Gastrocnemius medialis (tissue), 4 donors: ENCODE data around the gene LILRA5. TPM values are rescaled to one million over a fixed set of nuclear protein-coding genes. Genes with fewer than 3 reads are reported as not detected.

Experiments used
- ATAC-seq, 2 donors: fragments of 150-250 bp; one replicate each; pipeline ENCODE4 v1.9.1; 2016
- DNase-seq, 2 donors: peaks; one replicate each; pipeline ENCODE4 v3.0.0-alpha.2; 2019
- H3K27ac ChIP-seq, 4 donors: fragments of 200-600 bp; sonication (generic); 1 replicate in 1 of 4; 2 replicates in 3 of 4; pipeline ENCODE4 v1.5.1; 2016 to 2018; ENCODE audit warnings: mild to moderate bottlenecking in 2 of 4, moderate library complexity in 1 of 4
- H3K27me3 ChIP-seq, 3 donors: fragments of 200-600 bp; sonication (generic) in 2 of 3; 1 replicate in 1 of 3; 2 replicates in 2 of 3; pipeline versions ENCODE4 v1.5.1 to v1.6.0; 2016 to 2019; ENCODE audit warnings: mild to moderate bottlenecking in 1 of 3, moderate library complexity in 1 of 3
- H3K36me3 ChIP-seq, 2 donors: fragments of 200-600 bp; sonication (generic) in 1 of 2; one replicate each; pipeline ENCODE4 v1.5.1; 2017 to 2018
- H3K4me1 ChIP-seq, 2 donors: fragments of 200-600 bp; sonication (generic) in 1 of 2; one replicate each; pipeline ENCODE4 v1.5.1; 2016 to 2017; ENCODE audit warnings: mild to moderate bottlenecking in 2 of 2
- H3K4me3 ChIP-seq, 4 donors: fragments of 200-600 bp; sonication (generic) in 3 of 4; 1 replicate in 1 of 4; 2 replicates in 3 of 4; pipeline ENCODE4 v1.5.1; 2016 to 2019; ENCODE audit warnings: mild to moderate bottlenecking in 2 of 4
- H3K9me3 ChIP-seq, 3 donors: fragments of 200-600 bp; sonication (generic) in 2 of 3; 1 replicate in 1 of 3; 2 replicates in 2 of 3; pipeline ENCODE4 v1.5.1; 2016 to 2019
- POLR2A ChIP-seq, 2 donors: fragments of 450-650 bp; IDR thresholded peaks; one replicate each; pipeline ENCODE4 v1.6.1; 2017; ENCODE audit warnings: antibody characterized with exemption in 2 of 2, mild to moderate bottlenecking in 2 of 2, moderate library complexity in 2 of 2
- in situ Hi-C, 4 donors: fragments of 200-750 bp; cut with MboI; loops; one replicate each; pipeline versions ENCODE4 v1.15.0 to v1.8.0; 2017; ENCODE audit warnings: low sequenced_read_pairs in 4 of 4
- intact Hi-C: fragments of 100-400 bp; cut with DNase I; formaldehyde crosslinking; loops from one replicate; pipeline ENCODE4 v1.15.1; 2023; ENCODE audit warnings: low total_unique reads
- total RNA-seq, 4 donors: library from RNA; depleted of rRNA; stranded (reverse); fragments of >200 nt; gene quantifications; one replicate each; pipeline versions ENCODE4 v1.1.0 to v1.2.3, GENCODE V29; 2016
- TF ChIP-seq, protein P1 (sequence below), 5 experiments: fragments of 450-650 bp in 3 of 5; fragments of 200-600 bp in 2 of 5; sonication (generic) in 2 of 5; IDR thresholded peaks in 4 of 5; conservative IDR thresholded peaks in 1 of 5; 1 replicate in 4 of 5; 2 replicates in 1 of 5; pipeline ENCODE4 v1.5.1; 2016 to 2019; ENCODE audit warnings: antibody characterized with exemption in 5 of 5, mild to moderate bottlenecking in 3 of 5, moderate library complexity in 3 of 5

The LILRA5 gene
- total RNA-seq, 4 donors from 2014 or later = 0.98 to 2.4 (median 1.1) TPM; not detected in 1

DNA sequence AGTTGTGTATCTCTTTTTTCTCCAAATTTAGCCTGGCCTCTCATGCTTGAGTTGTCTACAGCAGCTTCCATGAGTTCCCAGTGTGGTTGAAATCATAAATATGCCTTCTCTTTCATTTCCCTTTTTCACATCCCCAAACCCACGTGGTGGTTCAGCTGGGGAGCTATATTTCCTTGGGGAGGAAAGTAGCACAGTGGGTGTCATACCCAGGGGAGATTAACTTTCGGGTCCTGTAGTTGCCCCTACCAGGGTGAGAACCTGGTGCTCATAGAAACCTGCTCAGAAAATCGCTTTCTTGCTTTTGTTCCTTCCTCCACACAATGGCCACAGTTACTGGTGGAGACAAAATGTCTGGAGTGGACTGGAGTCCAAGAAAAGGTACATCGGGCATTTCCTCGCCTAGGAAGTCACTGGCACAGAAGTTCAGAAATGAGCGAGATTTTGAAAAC is 33.0 kb upstream of the LILRA5 start:
- Histone ChIP-seq H3K4me1 (no peaks in the 10 kb centered on the region), H3K27me3 (no peaks in the 10 kb centered on the region), H3K36me3 (no peaks in the 10 kb centered on the region), H3K27ac (no peak overlapping the region), H3K9me3 (no peaks in the 10 kb centered on the region), H3K4me3 (no peak overlapping the region)
- intact Hi-C loops (no loop called here), in situ Hi-C loops (no loop called here)
- no peak for ATAC-seq
- DNase-seq = no peak
- TF ChIP-seq, protein P1, sequence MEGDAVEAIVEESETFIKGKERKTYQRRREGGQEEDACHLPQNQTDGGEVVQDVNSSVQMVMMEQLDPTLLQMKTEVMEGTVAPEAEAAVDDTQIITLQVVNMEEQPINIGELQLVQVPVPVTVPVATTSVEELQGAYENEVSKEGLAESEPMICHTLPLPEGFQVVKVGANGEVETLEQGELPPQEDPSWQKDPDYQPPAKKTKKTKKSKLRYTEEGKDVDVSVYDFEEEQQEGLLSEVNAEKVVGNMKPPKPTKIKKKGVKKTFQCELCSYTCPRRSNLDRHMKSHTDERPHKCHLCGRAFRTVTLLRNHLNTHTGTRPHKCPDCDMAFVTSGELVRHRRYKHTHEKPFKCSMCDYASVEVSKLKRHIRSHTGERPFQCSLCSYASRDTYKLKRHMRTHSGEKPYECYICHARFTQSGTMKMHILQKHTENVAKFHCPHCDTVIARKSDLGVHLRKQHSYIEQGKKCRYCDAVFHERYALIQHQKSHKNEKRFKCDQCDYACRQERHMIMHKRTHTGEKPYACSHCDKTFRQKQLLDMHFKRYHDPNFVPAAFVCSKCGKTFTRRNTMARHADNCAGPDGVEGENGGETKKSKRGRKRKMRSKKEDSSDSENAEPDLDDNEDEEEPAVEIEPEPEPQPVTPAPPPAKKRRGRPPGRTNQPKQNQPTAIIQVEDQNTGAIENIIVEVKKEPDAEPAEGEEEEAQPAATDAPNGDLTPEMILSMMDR (IDR thresholded peaks at IDR 0.05 in 4 of 5, conservative IDR thresholded peaks at IDR 0.05 in 1 of 5) = no peak
- no peak for TF ChIP-seq POLR2A (IDR thresholded peaks at IDR 0.05)

DNA sequence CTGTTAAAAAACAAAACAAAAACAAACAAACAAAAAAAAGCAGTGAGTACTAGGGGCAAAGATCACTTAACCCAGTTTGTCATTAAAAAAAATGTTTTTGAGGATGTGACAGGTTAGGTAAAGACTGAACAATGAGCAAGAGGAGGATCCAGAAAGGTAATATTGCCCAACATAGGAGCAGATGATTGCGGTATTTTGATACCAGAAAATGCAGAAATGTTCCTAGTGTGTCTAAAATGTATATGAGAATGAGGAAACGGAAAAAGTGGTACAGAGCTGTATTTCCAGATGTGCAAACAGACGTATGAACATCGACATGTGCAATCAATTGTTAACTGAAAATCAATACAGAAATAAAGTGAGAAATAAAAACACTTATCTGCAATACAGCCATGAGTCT is 30.9 kb upstream of the LILRA5 start:
- intact Hi-C loops = no loop called here
- H3K4me1 ChIP-seq = no peaks in the 10 kb centered on the region
- H3K4me3 ChIP-seq = no peak overlapping the region
- TF ChIP-seq POLR2A (IDR thresholded peaks at IDR 0.05) = no peak
- TF ChIP-seq, protein P1 (IDR thresholded peaks at IDR 0.05 in 4 of 5, conservative IDR thresholded peaks at IDR 0.05 in 1 of 5) = no peak
- H3K27ac ChIP-seq = no peak overlapping the region
- H3K36me3 ChIP-seq = no peaks in the 10 kb centered on the region
- no peaks in the 10 kb centered on the region for H3K27me3 ChIP-seq
- ATAC-seq (no peak), DNase-seq (no peak)
- in situ Hi-C loops = no loop called here
- no peaks in the 10 kb centered on the region for H3K9me3 ChIP-seq

DNA sequence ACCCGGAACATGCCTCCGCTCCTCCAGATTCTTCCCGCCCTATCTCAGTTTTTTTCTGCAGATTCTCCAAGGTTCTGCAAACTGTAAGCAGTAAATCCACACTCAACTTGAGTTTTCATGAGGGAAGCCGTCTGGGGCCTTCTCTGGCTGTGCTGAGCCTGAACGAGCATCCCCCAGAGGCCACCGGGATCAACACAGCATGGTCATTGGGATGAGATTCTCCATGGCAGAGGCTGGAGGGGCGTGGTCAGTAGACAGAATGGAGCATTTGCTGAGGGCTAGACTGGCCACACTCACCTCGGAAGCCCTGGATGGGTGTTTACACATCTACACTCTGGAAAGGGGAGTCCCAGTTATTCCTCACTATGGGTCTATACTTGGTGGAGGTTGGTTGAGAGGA is 28.3 kb upstream of the LILRA5 start:
- DNase-seq (no peak), ATAC-seq (no peak)
- Histone ChIP-seq H3K36me3 (no peaks in the 10 kb centered on the region), H3K9me3 (no peaks in the 10 kb centered on the region), H3K27me3 (no peaks in the 10 kb centered on the region), H3K4me1 (no peaks in the 10 kb centered on the region), H3K27ac (no peak overlapping the region), H3K4me3 (no peak overlapping the region)
- in situ Hi-C loops = no loop called here
- TF ChIP-seq, protein P1 (IDR thresholded peaks at IDR 0.05 in 4 of 5, conservative IDR thresholded peaks at IDR 0.05 in 1 of 5) = no peak
- TF ChIP-seq POLR2A (IDR thresholded peaks at IDR 0.05) = no peak
- intact Hi-C loops = no loop called here

DNA sequence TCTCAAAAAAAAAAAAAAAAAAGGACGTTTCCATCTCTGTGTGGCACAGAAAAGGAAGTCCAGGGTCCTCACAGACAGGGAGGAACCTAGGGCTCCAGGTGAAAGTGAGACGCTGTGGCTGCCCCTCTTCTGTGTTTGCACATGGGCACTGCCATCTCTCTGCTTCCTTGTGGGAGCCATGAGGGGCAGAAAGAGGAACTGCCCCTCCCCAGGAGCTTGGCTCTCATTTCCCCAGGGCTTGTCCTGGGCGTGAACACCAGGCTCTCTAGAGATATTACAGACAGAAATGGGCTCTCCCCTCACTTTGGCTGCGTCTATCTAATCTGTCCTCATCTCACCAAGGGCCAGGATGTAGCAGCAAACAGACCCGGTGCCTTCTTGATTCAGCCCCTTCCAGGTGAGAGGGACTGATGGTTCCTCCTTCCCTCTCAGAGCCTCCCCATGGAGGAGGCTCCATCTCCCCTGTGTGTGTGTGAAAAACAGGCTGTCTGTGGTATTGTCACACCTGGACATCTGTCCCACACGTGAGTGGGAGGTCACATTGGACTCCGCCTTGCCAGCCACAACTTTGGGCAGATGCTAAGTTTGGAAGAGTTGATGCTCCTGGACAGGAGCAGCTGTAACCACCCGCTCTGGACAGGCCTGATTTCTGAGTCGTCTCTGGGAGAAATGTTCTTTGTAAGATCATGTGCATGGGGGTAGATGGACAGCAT is 26.8 kb upstream of the LILRA5 start:
- Histone ChIP-seq H3K4me3 (no peak overlapping the region), H3K9me3 (no peaks in the 10 kb centered on the region), H3K27ac (no peak overlapping the region), H3K4me1 (no peaks in the 10 kb centered on the region), H3K27me3 (no peaks in the 10 kb centered on the region), H3K36me3 (no peaks in the 10 kb centered on the region)
- in situ Hi-C loops = no loop called here
- DNase-seq (no peak), ATAC-seq (no peak)
- intact Hi-C loops = no loop called here
- TF ChIP-seq, protein P1 (IDR thresholded peaks at IDR 0.05 in 4 of 5, conservative IDR thresholded peaks at IDR 0.05 in 1 of 5) = no peak
- TF ChIP-seq POLR2A (IDR thresholded peaks at IDR 0.05) = no peak

DNA sequence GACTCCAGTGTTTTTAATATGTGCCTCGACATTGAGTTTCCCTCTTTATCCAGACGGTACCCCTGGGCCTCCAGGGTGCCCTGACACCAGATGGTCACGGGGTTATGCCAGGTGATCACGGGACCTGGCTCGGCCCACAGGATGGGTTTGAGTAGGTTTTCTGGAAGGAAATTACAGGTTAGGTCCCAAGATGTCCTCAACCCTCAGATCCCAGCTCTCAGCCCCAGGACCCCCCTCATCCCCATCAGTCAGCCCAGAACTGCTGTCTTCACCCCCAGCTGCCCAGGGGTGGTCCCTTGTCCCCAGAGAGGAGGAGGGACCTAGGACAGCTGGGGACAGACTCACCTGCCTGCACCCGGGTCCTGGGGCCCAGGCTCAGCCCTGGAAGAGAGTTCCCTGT is 25.6 kb upstream of the LILRA5 start:
- intact Hi-C loops (no loop called here), in situ Hi-C loops (no loop called here)
- Histone ChIP-seq H3K27ac (no peak overlapping the region), H3K4me1 (no peaks in the 10 kb centered on the region), H3K9me3 (no peaks in the 10 kb centered on the region), H3K27me3 (no peaks in the 10 kb centered on the region), H3K36me3 (no peaks in the 10 kb centered on the region), H3K4me3 (no peak overlapping the region)
- TF ChIP-seq POLR2A (IDR thresholded peaks at IDR 0.05) = no peak
- TF ChIP-seq, protein P1 (IDR thresholded peaks at IDR 0.05 in 4 of 5, conservative IDR thresholded peaks at IDR 0.05 in 1 of 5) = no peak
- no peak for ATAC-seq
- no peak for DNase-seq
